GM12878 (cell line): ENCODE results near the gene ATXN7L1. TPM values are rescaled to one million over a fixed set of nuclear protein-coding genes. Genes with fewer than 3 reads are reported as not detected.

ENCODE experiments used
- ATAC-seq: fragments of 200-7000 bp; cut with Tn5 transposase; 3 replicates; pipeline ENCODE4 v1.9.1; 2020; ENCODE audit warnings: mild to moderate bottlenecking, moderate library complexity
- BruUV-seq: library from RNA; stranded (reverse); fragments of 400-500 nt; replicated peaks from 2 replicates; lab custom pipeline; 2021; lab: Mats Ljungman, UMichigan
- CTCF ChIA-PET: fragments of 300-600 bp; sonication (Branson Sonifier 250); formaldehyde crosslinking; extraction: SDS; loops from one replicate; lab custom pipeline; 2021; ENCODE audit warnings: inconsistent platforms; lab: Yijun Ruan, JAX
- POLR2A ChIA-PET: fragments of 350-600 bp; formaldehyde crosslinking; extraction: SDS; loops from one replicate; lab custom pipeline; 2021; ENCODE audit warnings: inconsistent platforms; lab: Charles Lee
- RAD21 ChIA-PET: fragments of 300-600 bp; sonication (Branson Sonifier 250); formaldehyde crosslinking; loops from one replicate; lab custom pipeline; 2023; ENCODE audit warnings: antibody characterized with exemption; ENCODE audit not compliant: unreplicated experiment; lab: Charles Lee
- SMC1A ChIA-PET: fragments of 300-600 bp; sonication (Branson Sonifier 250); formaldehyde crosslinking; loops from one replicate; lab custom pipeline; 2023; ENCODE audit not compliant: unreplicated experiment, uncharacterized antibody; lab: Charles Lee
- DNase-seq: peaks from one replicate; pipeline ENCODE4 v3.0.0-alpha.2; 2011; ENCODE audit warnings: low read depth, low spot score
- FAIRE-seq: peaks from 3 replicates; lab custom pipeline; 2011; peaks lifted over from hg19 to GRCh38; lab: Jason Lieb, UNC
- H2AFZ ChIP-seq: 2 replicates; pipeline ENCODE4 v1.6.0; 2011; ENCODE audit warnings: low read depth, low read length, control low read depth; ENCODE audit not compliant: control insufficient read depth
- H3K27ac ChIP-seq: 2 replicates; pipeline ENCODE4 v1.5.1; 2011; ENCODE audit warnings: control low read depth; ENCODE audit not compliant: control insufficient read depth, insufficient read depth
- H3K27me3 ChIP-seq, 2 experiments: replicated peaks in 1 of 2; 2 replicates each; pipeline versions ENCODE4 v1.6.0 to v1.6.1; 2011; ENCODE audit warnings: low read length in 1 of 2; ENCODE audit not compliant: control insufficient read depth in 2 of 2, insufficient read depth in 2 of 2
- H3K36me3 ChIP-seq, 2 experiments: 2 replicates each; pipeline ENCODE4 v1.5.1; 2011; ENCODE audit warnings: low read length in 1 of 2; ENCODE audit not compliant: control insufficient read depth in 2 of 2, insufficient read depth in 2 of 2
- H3K4me1 ChIP-seq: 2 replicates; pipeline ENCODE4 v1.6.1; 2011; ENCODE audit warnings: mild to moderate bottlenecking, low read length, moderate library complexity, mixed read lengths; ENCODE audit not compliant: control insufficient read depth, insufficient read depth
- H3K4me2 ChIP-seq: 2 replicates; pipeline ENCODE4 v1.6.0; 2011; ENCODE audit warnings: control low read depth; ENCODE audit not compliant: control insufficient read depth, insufficient read depth
- H3K4me3 ChIP-seq: fragments of 200-600 bp; sonication (generic); 2 replicates; pipeline ENCODE4 v1.5.1; 2016
- H3K79me2 ChIP-seq: 2 replicates; pipeline ENCODE4 v1.6.0; 2011; ENCODE audit warnings: low read length; ENCODE audit not compliant: control insufficient read depth, insufficient read depth
- H3K9ac ChIP-seq: 2 replicates; pipeline ENCODE4 v1.8.0; 2011; ENCODE audit warnings: low read length, control low read depth, mixed read lengths; ENCODE audit not compliant: control insufficient read depth, insufficient read depth
- H3K9me3 ChIP-seq: replicated peaks from 3 replicates; pipeline ENCODE4 v1.5.1; 2011; ENCODE audit warnings: mild to moderate bottlenecking, low read length; ENCODE audit not compliant: control insufficient read depth, insufficient read depth
- H4K20me1 ChIP-seq: 2 replicates; pipeline ENCODE4 v1.6.0; 2011; ENCODE audit not compliant: control insufficient read depth, insufficient read depth
- CHD1 ChIP-seq: IDR thresholded peaks from 2 replicates; pipeline ENCODE4 v1.6.1; 2012; ENCODE audit warnings: low read depth, low read length, improper control_type of control experiment
- CHD2 ChIP-seq: IDR thresholded peaks from 2 replicates; pipeline ENCODE4 v1.6.1; 2011; ENCODE audit warnings: low read depth, low read length, improper control_type of control experiment, borderline replicate concordance
- GABPA ChIP-seq: IDR thresholded peaks from 2 replicates; pipeline ENCODE4 v1.6.1; 2014; ENCODE audit warnings: antibody characterized with exemption, low read depth, mild to moderate bottlenecking, inconsistent platforms
- GATAD2B ChIP-seq: fragments of 450-650 bp; conservative IDR thresholded peaks from 2 replicates; pipeline ENCODE4 v1.6.1; 2017; ENCODE audit warnings: low read depth, mild to moderate bottlenecking, moderate library complexity
- HDAC6 ChIP-seq: fragments of 200-600 bp; sonication (generic); IDR thresholded peaks from one replicate; pipeline ENCODE4 v1.8.0; 2017; ENCODE audit warnings: antibody characterized with exemption; ENCODE audit not compliant: unreplicated experiment
- NFYA ChIP-seq: IDR thresholded peaks from 2 replicates; pipeline ENCODE4 v1.6.1; 2011; ENCODE audit warnings: low read depth, mild to moderate bottlenecking, low read length, improper control_type of control experiment, borderline replicate concordance
- NFYB ChIP-seq: IDR thresholded peaks from 2 replicates; pipeline ENCODE4 v1.6.1; 2011; ENCODE audit warnings: low read depth, mild to moderate bottlenecking, low read length, improper control_type of control experiment, moderate library complexity; ENCODE audit not compliant: insufficient read depth
- PKNOX1 ChIP-seq: fragments of 450-650 bp; IDR thresholded peaks from 2 replicates; pipeline ENCODE4 v1.6.1; 2016; ENCODE audit warnings: mild to moderate bottlenecking
- PML ChIP-seq: IDR thresholded peaks from 2 replicates; pipeline ENCODE4 v1.6.1; 2012; ENCODE audit warnings: low read length, inconsistent platforms
- RUNX3 ChIP-seq: IDR thresholded peaks from 2 replicates; pipeline ENCODE4 v1.6.1; 2012; ENCODE audit warnings: low read length, inconsistent platforms
- SPI1 ChIP-seq: IDR thresholded peaks from 2 replicates; pipeline ENCODE4 v1.6.1; 2011; ENCODE audit warnings: low read depth, mild to moderate bottlenecking, low read length, moderate library complexity, borderline replicate concordance; ENCODE audit not compliant: insufficient read depth
- SREBF1 ChIP-seq: IDR thresholded peaks from 2 replicates; pipeline ENCODE4 v1.6.1; 2012; ENCODE audit warnings: mild to moderate bottlenecking, low read length
- STAT3 ChIP-seq: IDR thresholded peaks from 2 replicates; pipeline ENCODE4 v1.6.1; 2011; ENCODE audit warnings: low read depth, low read length, improper control_type of control experiment
- YY1 ChIP-seq: IDR thresholded peaks from 2 replicates; pipeline ENCODE4 v1.6.1; 2011; ENCODE audit warnings: low read depth, mild to moderate bottlenecking, low read length
- ZNF592 ChIP-seq: fragments of 450-650 bp; IDR thresholded peaks from 2 replicates; pipeline ENCODE4 v1.6.1; 2017; ENCODE audit warnings: mild to moderate bottlenecking, moderate library complexity
- WGBS: methylation state at CpG from one replicate; pipeline ENCODE4 v1.1.6; 2016; ENCODE audit warnings: low lambda C conversion rate; ENCODE audit not compliant: insufficient replicate concordance, insufficient coverage; ENCODE audit errors: missing lambda C conversion rate; 5-methylcytosine and 5-hydroxymethylcytosine counted together
- in situ Hi-C: fragments of 300-500 bp; cut with MboI; formaldehyde crosslinking; loops from 9 replicates; pipeline ENCODE4 v1.14.3; 2018; ENCODE audit warnings: mixed read lengths
- intact Hi-C: fragments of 100-400 bp; cut with micrococcal nuclease; formaldehyde crosslinking; loops from one replicate; pipeline ENCODE4 v1.14.2; 2022; ENCODE audit not compliant: unreplicated experiment
- polyA plus RNA-seq, 11 experiments: library from polyadenylated mRNA; depleted of rRNA in 4 of 11; unstranded in 6 of 11; stranded (reverse) in 5 of 11; fragments of >200 nt; fragmentation: Nextera tagmentation in 4 of 11; fragmentation: Illumina TruSeq in 1 of 11; extraction: Ambion mirVana in 4 of 11; extraction: Trizol in 1 of 11; gene quantifications; 1 replicate in 1 of 11; 2 replicates in 10 of 11; pipeline versions ENCODE4 v1.2.1 to v1.2.3, GENCODE V29; 2011 to 2016; ENCODE audit warnings: inconsistent platforms in 2 of 11, missing spikeins in 2 of 11, low read depth in 1 of 11
- total RNA-seq, 4 experiments: library from RNA; depleted of rRNA in 3 of 4; stranded (reverse); fragments of >200 nt in 3 of 4; fragmentation: Illumina TruSeq in 1 of 4; extraction: Trizol in 1 of 4; gene quantifications; 2 replicates each; pipeline versions ENCODE4 v1.2.1 to v1.2.3, GENCODE V29; 2013 to 2021
- TF ChIP-seq, protein P1 (sequence below): IDR thresholded peaks from 2 replicates; pipeline ENCODE4 v1.6.1; 2012; ENCODE audit warnings: mild to moderate bottlenecking, low read depth, low read length

Gene ATXN7L1
- total and polyA plus RNA-seq, 10 of the 15 experiments (the other 5 are each of a cell fraction or from before 2014, with no cell fraction given) = 0.40 to 2.9 (median 1.2) TPM

DNA sequence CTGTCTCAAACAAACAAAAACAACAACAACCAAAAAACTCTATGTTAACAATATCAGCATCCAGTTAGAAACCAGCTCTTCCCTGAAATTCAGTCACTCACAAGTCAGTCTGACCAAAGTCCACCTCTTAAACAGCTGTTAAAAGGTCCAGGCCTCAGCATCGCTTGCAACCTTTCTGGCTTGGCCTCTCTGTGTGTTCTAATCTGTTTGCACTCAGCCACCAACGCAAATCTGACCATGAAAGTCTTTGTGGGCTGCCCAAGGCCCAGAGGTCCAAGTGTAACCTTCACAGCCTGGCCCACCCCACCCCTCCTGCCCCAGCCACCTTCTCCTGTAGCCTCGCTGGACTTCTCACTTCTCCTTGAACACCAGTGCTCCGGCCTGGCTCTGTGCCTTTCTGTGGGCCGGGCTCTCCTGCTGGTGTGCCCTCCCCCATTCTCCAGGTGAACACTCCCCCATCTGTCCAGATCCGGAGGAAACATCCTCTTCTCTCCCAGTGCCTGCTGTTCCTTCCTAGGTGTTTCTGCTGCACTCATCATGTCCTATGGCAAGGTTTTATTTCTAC is 222.9 kb downstream of the ATXN7L1 start:
- Histone ChIP-seq H3K27me3 (no peaks in the 10 kb centered on the region; a peak in 2 of 4 replicates), H3K4me1 (no peaks in the 10 kb centered on the region), H3K9ac (no peak overlapping the region), H3K27ac (no peak overlapping the region), H3K36me3 (no peaks in the 10 kb centered on the region), H2AFZ (no peak overlapping the region), H3K4me2 (no peak overlapping the region), H3K9me3 (no peaks in the 10 kb centered on the region), H4K20me1 (no peaks in the 10 kb centered on the region; the same call in 1 of the 2 replicates), H3K4me3 (no peak overlapping the region), H3K79me2 (no peaks in the 10 kb centered on the region)
- ChIA-PET POLR2A (no interaction called here), RAD21 (interaction anchor here (1.4 to 1.8 kb wide), 2 partner anchors 389 to 502 kb away, joined by 3 to 9 read pairs; no protein-coding TSS in a partner anchor), CTCF (interaction anchor here (1.0 to 3.0 kb wide), 13 partner anchors 9 to 393 kb away, joined by 3 to 15 read pairs (median 4); no protein-coding TSS in a partner anchor), SMC1A (interaction anchor here (0.6 to 1.6 kb wide), 3 partner anchors 10 to 501 kb away, joined by 3 to 5 read pairs (median 4); no protein-coding TSS in a partner anchor)
- 60% methylated on average over 5 of the region's 6 CpGs for WGBS
- ATAC-seq (no peak), DNase-seq (no peak), FAIRE-seq (no peak)
- in situ Hi-C loops (no loop called here), intact Hi-C loops (loop anchor here (5.0 to 10.0 kb wide), 3 partner anchors 94 to 351 kb away; no protein-coding TSS in a partner anchor)
- BruUV-seq = no TSS peak
- TF ChIP-seq SPI1 (no peak), PKNOX1 (no peak), YY1 (no peak), CHD1 (no peak), STAT3 (no peak), HDAC6 (no peak), SREBF1 (no peak), PML (no peak), GABPA (no peak), GATAD2B (no peak), NFYB (no peak), NFYA (no peak), RUNX3 (no peak), ZNF592 (no peak), CHD2 (no peak)
- TF ChIP-seq, protein P1, sequence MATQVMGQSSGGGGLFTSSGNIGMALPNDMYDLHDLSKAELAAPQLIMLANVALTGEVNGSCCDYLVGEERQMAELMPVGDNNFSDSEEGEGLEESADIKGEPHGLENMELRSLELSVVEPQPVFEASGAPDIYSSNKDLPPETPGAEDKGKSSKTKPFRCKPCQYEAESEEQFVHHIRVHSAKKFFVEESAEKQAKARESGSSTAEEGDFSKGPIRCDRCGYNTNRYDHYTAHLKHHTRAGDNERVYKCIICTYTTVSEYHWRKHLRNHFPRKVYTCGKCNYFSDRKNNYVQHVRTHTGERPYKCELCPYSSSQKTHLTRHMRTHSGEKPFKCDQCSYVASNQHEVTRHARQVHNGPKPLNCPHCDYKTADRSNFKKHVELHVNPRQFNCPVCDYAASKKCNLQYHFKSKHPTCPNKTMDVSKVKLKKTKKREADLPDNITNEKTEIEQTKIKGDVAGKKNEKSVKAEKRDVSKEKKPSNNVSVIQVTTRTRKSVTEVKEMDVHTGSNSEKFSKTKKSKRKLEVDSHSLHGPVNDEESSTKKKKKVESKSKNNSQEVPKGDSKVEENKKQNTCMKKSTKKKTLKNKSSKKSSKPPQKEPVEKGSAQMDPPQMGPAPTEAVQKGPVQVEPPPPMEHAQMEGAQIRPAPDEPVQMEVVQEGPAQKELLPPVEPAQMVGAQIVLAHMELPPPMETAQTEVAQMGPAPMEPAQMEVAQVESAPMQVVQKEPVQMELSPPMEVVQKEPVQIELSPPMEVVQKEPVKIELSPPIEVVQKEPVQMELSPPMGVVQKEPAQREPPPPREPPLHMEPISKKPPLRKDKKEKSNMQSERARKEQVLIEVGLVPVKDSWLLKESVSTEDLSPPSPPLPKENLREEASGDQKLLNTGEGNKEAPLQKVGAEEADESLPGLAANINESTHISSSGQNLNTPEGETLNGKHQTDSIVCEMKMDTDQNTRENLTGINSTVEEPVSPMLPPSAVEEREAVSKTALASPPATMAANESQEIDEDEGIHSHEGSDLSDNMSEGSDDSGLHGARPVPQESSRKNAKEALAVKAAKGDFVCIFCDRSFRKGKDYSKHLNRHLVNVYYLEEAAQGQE = no peak
